Renal pelvis (tissue), 12 donors: ENCODE data around the gene OLFML2A. TPM values are rescaled to one million over a fixed set of nuclear protein-coding genes. Genes with fewer than 3 reads are reported as not detected.
"Not testable (repeated sequence)": the region's sequence is repeated elsewhere in the genome, so short reads cannot be mapped to it uniquely, and the experiment has no call there.

ENCODE experiments used
- DNase-seq: peaks from one replicate; pipeline ENCODE4 v3.0.0-alpha.2; 2013
- long read RNA-seq, 16 experiments: transcript quantifications; one replicate each; lab custom pipeline, GENCODE V29; 2026
- polyA plus RNA-seq, 3 donors: library from polyadenylated mRNA; unstranded; fragments of 120-200 nt; gene quantifications; one replicate each; pipeline ENCODE4 v1.2.1, GENCODE V29; 2013; ENCODE audit not compliant: insufficient read length in 3 of 3

The OLFML2A gene
- 10 to 100 TPM; 24.6 to 27.6 (median 25.1) TPM for polyA plus RNA-seq
- long read RNA-seq, donor 1, full-length matches to known transcripts: 1 of 1 reads
- long read RNA-seq, donor 1, partial matches to known transcripts: 0 of 1 reads
- long read RNA-seq, donor 1, other reads (novel, unspliced or antisense): 0 of 1 reads
- long read RNA-seq, donor 2, full-length matches to known transcripts: 2 of 2 reads
- long read RNA-seq, donor 2, partial matches to known transcripts: 0 of 2 reads
- long read RNA-seq, donor 2, other reads (novel, unspliced or antisense): 0 of 2 reads
- long read RNA-seq, donor 3, full-length matches to known transcripts: 3 of 3 reads
- long read RNA-seq, donor 3, partial matches to known transcripts: 0 of 3 reads
- long read RNA-seq, donor 3, other reads (novel, unspliced or antisense): 0 of 3 reads
- long read RNA-seq, donor 4, full-length matches to known transcripts: 2 of 2 reads
- long read RNA-seq, donor 4, partial matches to known transcripts: 0 of 2 reads
- long read RNA-seq, donor 4, other reads (novel, unspliced or antisense): 0 of 2 reads
- long read RNA-seq, donor 5, full-length matches to known transcripts: 1 of 1 reads
- long read RNA-seq, donor 5, partial matches to known transcripts: 0 of 1 reads
- long read RNA-seq, donor 5, other reads (novel, unspliced or antisense): 0 of 1 reads
- long read RNA-seq, donor 6, full-length matches to known transcripts: 3 of 3 reads
- long read RNA-seq, donor 6, partial matches to known transcripts: 0 of 3 reads
- long read RNA-seq, donor 6, other reads (novel, unspliced or antisense): 0 of 3 reads
- long read RNA-seq, donor 7, full-length matches to known transcripts: 3 of 3 reads
- long read RNA-seq, donor 7, partial matches to known transcripts: 0 of 3 reads
- long read RNA-seq, donor 7, other reads (novel, unspliced or antisense): 0 of 3 reads
- long read RNA-seq, donor 8: 0 reads
- long read RNA-seq, donor 9, full-length matches to known transcripts: 1 of 1 reads
- long read RNA-seq, donor 9, partial matches to known transcripts: 0 of 1 reads
- long read RNA-seq, donor 9, other reads (novel, unspliced or antisense): 0 of 1 reads
- long read RNA-seq, donor 10, full-length matches to known transcripts: 3 of 3 reads
- long read RNA-seq, donor 10, partial matches to known transcripts: 0 of 3 reads
- long read RNA-seq, donor 10, other reads (novel, unspliced or antisense): 0 of 3 reads
- long read RNA-seq, donor 11, full-length matches to known transcripts: 3 of 22 reads
- long read RNA-seq, donor 11, partial matches to known transcripts: 19 of 22 reads
- long read RNA-seq, donor 11, other reads (novel, unspliced or antisense): 0 of 22 reads
- long read RNA-seq, donor 12, full-length matches to known transcripts: 2 of 2 reads
- long read RNA-seq, donor 12, partial matches to known transcripts: 0 of 2 reads
- long read RNA-seq, donor 12, other reads (novel, unspliced or antisense): 0 of 2 reads
- long read RNA-seq, donor 13, full-length matches to known transcripts: 2 of 2 reads
- long read RNA-seq, donor 13, partial matches to known transcripts: 0 of 2 reads
- long read RNA-seq, donor 13, other reads (novel, unspliced or antisense): 0 of 2 reads
- long read RNA-seq, donor 14: 0 reads
- long read RNA-seq, donor 15, full-length matches to known transcripts: 5 of 5 reads
- long read RNA-seq, donor 15, partial matches to known transcripts: 0 of 5 reads
- long read RNA-seq, donor 15, other reads (novel, unspliced or antisense): 0 of 5 reads
- long read RNA-seq, donor 16: 0 reads

DNA sequence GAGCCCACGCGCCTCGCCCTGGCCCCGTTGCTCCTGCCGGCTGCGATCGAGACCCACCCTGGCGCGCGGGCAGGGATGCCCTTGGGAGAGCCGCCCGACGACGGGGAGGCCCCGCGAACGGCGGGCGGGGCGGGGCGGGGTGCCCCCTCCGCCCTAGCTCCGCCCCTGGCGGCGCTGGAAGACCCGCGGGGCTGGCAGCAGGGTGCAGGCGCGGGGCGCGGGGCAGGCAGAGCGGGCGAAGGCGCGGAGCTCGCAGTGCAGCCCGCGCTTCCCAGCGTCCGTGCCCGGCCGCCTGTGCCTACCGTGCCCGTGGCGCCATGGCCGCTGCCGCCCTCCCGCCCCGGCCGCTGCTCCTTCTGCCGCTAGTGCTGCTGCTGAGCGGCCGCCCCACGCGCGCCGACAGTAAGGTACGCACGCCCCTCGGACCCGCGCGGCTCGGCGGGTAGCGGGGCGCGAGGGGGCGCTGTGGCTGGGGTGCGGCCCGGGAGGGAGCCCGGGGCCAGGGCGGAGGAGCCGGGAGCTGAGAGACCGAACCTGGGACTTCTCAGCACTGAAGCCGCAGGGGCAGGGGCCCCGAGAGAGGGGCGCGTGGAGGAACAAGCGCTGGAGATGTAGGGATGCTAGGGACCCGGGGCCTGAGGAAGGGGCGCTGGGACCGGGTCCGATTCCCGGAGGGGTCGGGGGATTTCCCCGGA lies at the start of gene OLFML2A:
Gene OLFML2A, plus strand, starts transcription at position 180 of the 695 bp plus-strand sequence. Its CDS starts 138 bp downstream, at position 318.
- DNase-seq: no peak

DNA sequence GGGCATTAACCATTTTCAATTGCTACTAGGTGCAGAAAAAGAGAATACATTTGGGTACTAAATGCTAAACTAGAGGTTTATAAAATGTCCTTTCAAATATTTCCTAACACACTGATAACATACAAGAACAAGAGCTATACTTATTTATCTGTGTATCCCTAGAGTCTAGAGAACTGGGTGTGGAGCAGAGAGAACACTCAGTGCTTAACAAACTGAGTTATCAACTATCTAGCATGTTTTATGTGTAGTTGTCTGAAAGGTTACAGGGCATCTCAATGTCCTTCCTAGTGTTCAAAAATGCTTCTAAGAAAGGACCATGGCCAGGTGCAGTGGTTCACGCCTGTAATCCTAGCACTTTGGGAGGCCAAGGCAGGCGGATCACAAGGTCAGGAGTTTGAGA lies 46.2 kb upstream of the OLFML2A start:
- no peak for DNase-seq

DNA sequence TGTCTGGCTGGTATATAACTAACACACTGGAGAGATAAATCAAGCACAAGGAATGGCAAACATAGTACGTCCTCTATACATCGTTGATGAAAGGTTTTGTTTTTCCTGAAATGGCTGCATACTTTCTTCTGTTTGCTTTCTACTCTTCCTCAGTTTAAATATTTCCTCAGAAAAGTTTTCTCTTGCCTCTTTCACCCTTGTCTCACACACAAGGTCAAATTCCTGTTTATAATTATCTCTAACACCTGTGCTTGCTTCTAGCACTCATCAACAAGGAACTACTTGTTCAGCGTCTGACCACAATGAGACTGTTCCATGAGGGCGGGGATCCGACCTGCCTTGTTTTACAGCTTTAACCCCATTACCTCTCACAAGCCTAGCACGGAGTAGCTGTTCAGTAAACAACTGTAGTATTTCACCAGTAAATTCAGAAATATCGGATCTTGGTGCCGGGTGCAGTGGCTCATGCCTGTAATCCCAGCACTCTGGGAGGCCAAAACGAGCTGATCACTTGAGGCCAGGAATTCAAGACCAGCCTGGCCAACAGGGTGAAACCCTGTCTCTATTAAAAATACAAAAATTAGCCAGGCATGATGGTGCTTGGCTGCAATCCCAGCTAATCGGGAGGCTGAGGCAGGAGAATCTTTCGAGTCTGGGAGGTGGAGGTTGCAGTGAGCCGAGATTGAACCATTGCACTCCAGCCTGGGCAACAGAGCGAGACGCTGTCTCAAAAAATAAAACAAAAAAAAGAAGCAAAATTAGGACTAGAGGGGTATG lies 42.8 kb upstream of the OLFML2A start:
- no peak for DNase-seq

DNA sequence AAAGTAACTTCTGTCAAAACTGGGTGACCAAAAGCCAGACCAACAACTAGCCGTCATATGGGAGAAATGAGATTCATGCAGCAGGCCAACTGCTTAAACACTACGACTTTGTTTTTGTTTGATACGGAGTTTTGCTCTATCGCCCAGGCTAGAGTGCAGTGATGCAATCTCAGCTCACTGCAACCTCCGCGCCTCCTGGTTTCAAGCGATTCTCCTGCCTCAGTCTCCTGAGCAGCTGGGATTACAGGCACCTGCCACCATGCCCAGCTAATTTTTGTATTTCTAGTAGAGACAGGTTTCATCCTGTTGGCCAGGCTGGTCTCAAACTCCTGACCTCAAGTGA lies 42.2 kb upstream of the OLFML2A start:
- DNase-seq: not testable (repeated sequence)

DNA sequence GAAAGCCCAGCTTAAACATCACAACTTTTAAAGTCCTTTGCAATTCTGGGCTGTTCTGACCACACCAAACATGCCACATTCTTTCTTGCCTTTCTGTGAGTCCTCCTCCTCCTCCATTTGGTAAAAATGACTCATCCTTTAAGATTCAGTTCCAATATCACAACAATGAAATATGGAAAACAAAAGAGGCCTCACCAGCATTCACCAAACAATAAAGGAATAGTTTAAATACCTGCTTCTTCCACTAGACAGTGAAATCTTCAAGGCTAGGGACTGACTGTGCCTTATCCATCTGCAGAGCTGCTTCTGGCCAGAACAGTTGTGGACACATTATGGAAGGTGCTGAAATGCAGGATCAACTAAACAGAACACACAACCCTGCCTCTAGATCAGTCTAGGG lies 41.8 kb upstream of the OLFML2A start:
- no peak for DNase-seq

DNA sequence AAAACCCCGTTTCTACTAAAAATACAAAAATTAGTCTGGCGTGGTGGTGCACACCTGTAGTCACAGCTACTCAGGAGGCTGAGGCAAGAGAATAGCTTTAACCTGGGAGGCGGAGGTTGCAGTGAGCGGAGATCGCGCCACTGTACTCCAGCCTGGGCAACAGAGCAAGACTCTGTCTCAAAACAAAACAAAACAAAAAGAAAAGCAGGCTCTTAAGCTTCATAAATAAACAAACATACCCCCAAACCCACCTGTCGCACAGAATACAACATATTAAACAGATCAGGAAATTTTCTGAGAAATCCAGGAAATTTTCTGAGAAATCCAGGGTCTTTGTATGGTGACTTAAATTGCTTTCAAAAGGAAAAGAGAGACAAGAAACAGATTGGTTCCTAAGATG lies 38.9 kb upstream of the OLFML2A start:
- not testable (repeated sequence) for DNase-seq

DNA sequence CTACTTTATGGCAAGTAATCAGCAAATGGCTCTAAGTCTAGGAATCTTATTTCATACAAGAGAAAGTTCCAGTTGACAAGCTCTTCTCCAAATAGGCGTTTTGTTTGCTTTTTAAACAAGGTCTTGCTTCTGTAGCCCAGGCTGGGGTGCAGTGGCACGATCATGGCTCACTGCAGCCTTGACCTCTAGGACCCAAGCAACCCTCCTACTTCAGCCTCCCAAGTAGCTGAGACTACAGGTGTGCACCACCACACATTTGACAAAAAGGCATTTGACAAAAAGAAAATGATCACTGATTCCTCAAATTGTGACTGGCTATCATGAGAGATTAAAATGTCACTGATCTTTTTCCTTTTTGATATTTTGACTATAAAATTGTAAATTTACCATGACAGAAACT lies 37.6 kb upstream of the OLFML2A start:
- DNase-seq: no peak

DNA sequence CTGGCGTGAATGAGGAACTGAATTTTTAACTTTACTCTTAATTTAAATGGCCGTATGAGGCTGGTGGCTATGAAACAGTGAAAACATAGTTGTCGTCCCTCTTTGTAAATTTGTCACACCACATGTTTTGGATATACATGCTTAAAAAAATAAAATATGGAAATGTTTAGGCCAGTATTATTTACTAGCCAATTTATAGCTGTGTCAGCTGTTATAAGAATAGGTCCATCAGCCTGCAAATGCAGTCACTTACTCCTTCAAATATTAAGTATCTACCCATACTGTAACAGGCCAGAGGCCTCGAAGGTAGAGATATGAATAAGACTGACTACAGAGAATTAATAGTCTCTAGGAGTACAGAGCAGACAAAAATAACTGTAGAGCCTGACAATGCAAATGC lies 35.8 kb upstream of the OLFML2A start:
- DNase-seq: no peak

DNA sequence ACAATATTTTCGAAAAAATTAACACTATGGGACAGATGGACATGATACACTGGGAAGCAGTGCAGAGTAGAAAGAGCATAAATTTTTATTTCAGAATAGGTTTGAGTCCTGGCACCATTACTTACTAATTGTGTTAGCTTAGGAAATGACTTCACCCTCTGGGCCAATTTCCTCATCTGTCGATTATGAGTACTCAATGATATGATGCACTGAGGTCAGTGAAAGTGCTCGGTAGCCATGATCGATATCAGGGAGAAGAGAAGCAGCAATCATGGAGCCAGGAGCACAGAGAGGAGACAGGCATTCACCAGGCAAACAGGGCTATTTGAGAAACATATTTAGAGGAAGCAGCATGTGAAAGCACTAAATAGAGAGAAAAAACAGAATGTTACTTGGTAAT lies 35.3 kb upstream of the OLFML2A start:
- DNase-seq: no peak

DNA sequence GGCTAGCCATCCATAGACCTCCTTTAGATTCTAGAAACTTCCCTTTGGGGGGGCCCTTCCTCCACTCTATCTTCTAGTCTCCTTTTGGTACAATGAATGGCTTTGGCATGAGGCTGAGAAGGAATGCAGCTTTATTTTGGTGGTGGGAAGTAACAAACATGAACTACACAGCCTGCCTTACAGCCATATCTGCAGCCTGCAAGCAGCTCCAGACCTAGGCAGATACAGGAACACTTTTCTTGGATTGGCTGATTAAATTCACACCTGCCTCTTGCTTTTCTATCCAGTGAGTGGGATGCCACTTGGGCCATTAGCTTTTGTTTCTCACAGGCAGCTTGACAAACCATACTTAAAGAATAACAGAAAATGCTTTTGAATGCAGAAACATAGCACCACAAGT lies 34.0 kb upstream of the OLFML2A start:
- DNase-seq: no peak

DNA sequence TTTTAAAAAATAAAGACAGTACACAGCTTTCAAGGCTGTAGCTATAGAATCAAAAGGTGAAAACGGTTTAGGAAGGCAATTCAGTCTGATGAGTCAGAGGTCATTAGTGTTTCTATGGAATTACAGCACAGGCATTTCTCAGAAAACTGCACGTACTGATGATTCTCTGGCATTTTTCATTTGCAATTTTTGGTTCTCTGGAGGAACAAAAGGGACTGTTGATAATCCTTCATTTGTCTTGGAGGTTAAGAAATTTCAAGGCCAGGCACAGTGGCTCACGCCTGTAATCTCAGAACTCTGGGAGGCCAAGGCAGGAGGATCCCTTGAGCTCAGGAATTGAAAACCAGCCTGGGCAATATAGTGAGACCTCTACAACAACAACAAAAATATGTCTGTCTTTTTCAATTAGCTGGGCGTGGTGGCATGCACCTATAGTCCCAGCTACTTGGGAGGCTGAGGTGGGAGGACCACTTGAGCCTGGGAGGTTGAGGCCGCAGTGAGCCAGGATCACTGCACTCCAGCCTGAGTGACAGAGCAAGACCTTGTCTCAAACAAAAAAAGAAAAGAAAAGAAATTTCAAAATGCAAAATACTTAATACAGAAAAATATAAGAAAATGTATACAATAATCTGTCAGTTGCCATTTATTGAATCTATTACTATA lies 33.1 kb upstream of the OLFML2A start:
- no peak for DNase-seq

DNA sequence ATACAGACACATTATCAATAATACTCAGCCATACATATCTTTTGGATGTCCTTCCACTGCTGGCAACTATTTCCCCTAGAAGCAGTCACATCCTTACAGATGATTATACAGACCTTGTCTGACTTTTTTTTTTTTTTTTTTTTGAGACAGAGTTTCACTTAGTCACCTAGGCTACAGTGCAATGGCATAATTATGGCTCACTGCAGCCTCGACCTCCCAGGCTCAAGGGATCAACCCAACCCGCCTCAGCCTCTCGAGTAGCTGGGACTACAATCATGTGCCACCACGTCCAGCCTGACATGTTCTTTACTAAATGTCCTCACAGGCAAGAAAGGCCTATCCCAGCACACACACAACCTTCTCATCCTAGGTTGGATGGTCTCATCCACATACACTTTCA lies 29.9 kb upstream of the OLFML2A start:
- no peak for DNase-seq

DNA sequence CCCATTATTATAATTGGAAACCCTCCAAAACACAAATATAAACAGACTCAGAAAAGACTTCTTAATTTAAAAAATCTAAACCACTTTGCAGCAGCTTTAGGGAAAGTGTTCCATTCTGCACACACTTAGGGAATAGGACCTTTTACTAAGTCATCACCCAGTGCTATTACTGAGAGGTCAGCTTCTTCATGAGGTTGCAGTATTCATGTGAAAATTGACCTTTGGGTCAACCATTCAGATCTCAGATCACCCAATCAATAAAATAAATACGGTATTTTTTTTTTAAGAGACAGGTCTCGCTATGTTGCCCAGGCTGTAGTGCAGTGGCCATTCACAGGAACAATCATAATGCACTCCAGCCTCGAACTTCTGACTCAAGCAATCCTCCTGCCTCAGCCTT lies 27.6 kb upstream of the OLFML2A start:
- no peak for DNase-seq

DNA sequence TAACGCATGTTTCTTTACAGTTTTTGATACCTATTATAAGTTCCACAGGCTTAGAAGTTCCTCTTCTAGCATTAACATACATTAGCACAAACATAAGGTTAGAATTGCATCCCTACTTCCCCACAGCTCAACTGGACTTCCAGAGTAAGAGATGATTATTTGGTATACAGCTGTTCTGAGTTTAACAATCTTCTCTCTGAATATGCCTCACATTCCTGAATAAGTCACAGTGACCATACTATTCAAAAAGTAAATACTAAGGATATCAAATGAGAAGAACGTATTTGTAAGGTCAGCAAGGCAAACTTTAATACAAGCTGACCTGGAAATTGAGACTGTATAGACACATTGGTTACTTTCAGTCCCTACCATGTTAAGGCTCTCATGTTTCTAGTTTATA lies 27.2 kb upstream of the OLFML2A start:
- no peak for DNase-seq

DNA sequence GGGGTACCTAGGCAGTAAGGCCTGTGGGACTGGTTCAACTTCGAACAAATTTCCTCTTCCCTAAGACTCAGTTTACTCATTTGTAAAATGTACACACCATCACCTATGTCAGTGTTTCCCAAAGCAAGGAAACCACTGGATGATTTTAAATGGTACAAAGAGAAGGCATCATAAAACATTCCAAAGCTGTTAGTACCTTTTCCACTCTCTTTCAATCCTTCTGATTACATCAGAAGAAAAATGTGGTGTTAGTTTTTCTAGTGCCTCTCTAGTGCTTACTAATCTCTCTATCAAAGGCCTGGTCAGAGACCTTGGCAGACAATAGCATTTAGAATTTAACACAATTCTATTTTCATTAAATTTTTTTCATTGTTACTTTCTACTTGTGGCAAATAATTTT lies 24.0 kb upstream of the OLFML2A start:
- no peak for DNase-seq

DNA sequence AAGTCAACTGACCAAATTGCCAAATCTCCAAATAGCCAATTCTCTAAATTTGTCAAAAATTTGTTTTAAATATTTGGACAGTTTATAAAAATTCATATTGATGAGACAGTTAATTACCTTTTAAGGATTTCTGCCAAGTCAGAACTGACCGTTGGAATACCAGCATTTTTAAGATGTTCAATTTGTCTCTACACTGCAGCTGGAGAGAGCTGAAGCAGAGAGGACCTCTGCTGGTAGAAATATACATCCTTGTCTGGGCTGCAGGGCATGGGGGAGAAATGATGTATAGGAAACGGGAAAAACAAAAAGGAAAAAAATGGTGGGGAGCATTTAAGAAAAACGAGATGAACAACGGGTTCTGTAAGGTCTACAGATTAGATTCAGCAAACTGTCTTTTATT lies 22.6 kb upstream of the OLFML2A start:
- no peak for DNase-seq

DNA sequence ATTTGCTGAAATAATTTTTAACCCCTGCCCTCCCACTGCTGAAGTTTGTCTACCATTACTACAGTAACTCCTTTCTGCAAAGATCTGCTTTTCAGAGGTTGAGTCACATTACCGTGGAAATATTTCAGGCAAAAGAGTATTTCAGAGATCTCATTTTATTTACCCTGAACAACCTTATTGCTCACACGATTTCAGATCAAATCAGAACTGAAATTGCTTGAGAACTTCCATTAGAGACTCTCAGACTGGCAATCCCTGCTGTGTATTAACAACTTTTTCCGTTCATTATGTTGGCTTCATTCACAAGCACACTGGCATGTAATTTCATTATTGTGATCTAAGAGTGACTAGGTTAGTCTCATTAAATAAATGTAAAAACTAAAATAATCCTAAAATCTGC lies 21.9 kb upstream of the OLFML2A start:
- no peak for DNase-seq

DNA sequence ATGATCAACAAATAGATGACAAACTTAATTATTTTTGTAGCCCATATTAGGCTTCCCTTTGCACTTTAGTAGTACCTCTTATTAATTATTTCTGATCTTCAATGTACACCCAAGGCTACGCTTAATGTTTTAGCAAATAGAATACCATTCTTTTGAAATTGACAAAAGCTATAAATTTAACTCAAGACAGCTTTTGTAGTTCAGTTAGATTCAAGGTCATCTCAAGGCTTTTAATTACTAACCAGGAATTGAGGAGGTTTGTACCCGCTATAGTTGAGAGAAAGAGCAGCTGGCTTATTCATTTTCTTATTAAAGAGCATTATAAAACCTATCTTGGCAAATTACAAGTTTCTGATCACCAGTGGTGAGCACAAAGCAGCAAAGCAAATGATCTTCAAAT lies 20.9 kb upstream of the OLFML2A start:
- no peak for DNase-seq

DNA sequence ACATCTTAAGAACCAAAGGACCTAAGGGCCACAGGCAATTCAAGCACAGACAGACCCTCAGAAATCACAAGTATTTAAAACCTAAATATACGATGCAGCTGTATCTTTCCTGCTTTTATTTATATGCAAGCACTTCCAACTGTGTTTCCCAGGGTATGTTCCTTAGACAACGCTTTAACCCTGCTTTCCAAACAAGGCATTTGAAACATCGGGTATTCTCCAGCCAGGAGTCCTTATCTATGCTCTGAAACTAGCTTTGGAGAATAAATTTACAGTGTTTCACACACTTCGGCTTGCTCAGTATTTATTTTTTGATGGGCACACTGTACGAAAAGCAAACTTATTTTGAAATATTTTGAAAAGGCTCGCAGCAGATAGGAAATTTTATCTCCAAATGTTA lies 19.3 kb upstream of the OLFML2A start:
- no peak for DNase-seq
